ENCODE data around the gene SAMMSON.

The SAMMSON gene

DNA sequence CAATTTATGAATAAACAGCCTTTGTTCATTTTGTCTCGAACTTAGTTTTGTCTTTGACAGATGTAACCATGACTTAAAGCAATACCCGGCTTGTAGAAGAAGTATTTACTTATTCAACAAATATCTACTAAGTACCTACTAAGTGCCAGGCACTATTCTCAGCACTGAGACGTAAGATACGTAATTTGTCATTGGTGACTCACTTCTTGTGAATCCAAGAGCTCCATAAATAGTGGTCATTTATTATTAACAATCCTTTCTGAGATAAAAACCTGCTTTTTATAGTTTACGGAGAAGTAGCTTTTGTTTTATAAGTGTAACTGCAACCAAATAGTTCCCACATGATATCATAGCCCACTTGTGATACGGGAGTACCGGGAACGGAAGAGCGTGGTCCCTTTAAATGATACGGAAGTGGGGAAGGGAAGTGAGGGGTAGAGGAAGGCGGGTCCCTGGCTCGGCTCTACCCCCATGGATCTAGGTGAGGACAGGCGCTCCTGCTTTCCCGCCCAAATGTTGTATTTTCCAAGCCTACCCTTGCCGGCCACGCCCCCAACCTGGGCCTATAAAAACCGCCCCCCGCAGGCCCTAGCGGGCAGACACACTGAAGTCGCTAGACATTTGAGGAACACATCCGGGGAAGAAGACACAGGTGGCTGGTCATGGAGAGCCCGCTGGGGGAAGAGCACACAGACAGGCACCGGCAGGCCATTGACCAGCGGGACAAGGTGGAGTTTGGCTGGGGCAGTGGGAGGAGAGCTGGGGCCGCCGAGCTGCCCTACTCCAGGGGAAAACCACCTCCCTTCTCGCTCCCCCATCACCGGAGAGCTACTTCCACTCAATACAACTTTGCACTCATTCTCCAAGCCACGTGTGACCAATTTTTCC is at the start of gene SAMMSON:
Gene SAMMSON, plus strand, starts transcription at position 594 of the 888 bp plus-strand sequence.
- peak; percentile 44 for DNase-seq

DNA sequence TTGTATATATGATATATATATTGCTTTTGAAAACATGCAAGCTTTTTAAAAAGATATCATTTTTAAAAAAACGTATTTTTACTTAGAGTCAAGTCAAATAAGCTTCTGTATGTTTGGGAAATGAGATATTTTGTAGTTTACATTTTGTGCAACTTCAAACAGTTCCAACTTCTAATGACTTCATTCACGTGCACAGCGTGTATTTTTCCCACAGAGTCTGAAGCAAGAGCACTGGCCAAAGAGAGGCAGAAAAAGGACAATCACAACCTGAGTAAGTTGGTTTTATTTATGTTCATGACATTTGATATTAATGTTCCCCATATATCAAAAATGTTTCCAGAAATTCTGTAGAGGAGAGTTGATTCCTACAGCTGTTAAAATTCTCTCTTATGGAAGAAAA is 47.9 kb upstream of the SAMMSON start:
- DNase-seq = no peak

DNA sequence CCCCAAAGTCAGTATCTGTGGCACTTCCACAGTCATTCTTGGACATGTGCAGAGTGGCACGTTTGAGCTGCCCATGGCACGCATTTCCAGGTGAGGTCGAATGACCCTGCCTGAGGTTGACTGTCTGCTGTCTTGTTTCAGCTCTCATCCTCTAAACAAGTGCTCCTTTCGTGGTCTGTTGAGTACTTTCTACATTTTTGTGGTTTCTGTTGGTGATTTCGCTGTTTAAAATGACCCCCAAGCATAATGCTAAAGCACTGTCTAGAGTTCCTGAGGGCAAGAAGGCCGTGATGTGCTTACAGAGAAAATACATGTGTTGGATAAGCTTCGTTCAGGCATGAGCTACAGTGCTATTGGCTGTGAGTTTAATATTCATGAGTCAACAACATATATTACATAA is 40.0 kb upstream of the SAMMSON start:
- no peak for DNase-seq

DNA sequence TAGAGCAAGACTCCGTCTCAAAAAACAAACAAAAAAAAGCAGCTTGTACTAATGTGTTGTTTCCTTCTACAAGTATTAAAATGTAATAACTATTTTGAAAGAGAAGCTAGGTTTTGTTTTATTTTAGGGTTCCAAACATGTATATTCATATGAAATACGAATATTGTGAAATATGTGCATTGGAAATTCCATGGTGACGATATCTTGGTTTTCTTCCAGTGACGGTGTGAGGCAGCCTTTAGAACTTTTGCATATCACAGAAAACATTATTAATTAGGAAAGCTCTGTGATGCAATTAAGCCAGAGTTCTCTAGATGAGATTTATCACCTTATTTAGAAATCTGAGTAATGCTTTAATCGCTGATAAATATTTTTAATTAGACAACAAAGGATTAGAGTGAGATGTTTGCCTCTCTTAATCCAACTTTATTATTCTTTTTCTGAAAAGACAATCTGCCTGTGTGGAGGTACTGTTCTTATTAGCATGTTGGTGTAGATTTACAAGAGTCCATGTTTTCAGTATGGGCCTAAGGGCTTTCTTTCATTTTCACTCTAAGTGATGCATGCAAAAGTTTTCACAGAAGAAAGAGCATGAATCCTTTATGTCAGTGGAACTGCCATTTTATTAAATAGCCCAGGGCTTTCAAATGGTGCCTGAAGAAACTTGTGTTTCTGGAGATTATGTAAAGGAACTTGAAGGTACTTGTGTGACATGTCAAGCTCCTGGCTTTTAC is 37.7 kb upstream of the SAMMSON start:
- DNase-seq = no peak

DNA sequence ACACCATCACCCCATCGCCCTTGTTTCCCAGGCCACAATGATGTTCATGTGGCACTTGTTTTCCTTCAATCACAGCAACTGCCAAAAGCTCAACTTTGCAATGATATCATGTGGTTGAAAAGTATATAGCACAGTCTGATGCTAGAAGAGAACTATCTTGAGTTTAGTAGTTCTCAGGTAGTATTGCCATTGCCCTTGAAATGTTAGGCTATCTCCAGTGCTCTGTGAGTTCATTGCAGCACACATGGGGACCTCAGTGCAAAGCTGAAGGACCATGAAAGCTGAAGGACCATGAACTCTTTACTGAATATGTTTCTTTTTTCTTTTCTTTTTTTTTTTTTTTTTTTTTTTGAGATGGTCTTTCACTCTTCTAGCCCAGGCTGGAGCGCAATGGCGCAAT is 35.9 kb upstream of the SAMMSON start:
- no peak for DNase-seq

- DNase-seq = no peak
Observed at GRCh38 chr3:69967156-69967555, 32.4 kb upstream of the SAMMSON start.

GRCh38 chr3:69970827-69971226 is 28.7 kb upstream of the SAMMSON start:
- no peak for DNase-seq

DNA sequence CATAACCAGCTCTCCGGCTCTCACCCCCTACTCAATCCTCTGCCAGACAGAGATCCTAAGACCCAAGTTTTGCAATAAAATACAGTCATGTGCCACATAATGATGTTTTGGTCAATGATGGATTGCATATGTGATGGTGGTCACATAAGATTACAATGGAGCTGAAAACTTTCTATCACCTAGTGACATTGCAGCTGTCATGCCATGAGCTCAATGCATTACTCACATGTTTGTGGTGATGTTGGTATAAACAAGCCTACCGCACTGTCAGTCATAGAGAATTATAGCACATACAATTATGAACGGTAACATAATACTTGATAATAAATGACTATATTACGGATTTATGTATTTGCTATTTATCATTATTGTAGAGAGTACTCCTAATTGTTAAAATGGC is 26.9 kb upstream of the SAMMSON start:
- no peak for DNase-seq

DNA sequence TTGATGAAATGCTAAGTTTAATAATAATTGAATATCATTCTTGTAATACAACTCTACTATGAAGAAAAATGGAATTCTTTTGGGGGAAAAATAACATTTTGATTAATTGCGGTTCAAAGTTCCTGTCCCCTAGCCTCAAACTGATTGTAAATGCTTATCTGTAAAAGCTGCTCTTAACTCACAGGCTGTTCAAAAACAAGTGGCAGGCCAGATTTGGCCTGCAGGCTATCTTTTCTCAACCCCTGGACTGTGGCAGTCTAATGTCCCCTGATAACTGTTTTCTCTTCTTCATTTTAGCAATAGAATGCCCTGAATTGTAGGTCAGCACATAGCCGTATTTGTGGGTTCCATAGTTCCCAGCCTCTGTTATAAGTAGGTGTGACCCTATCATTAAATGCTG is 23.5 kb upstream of the SAMMSON start:
- DNase-seq = no peak

DNA sequence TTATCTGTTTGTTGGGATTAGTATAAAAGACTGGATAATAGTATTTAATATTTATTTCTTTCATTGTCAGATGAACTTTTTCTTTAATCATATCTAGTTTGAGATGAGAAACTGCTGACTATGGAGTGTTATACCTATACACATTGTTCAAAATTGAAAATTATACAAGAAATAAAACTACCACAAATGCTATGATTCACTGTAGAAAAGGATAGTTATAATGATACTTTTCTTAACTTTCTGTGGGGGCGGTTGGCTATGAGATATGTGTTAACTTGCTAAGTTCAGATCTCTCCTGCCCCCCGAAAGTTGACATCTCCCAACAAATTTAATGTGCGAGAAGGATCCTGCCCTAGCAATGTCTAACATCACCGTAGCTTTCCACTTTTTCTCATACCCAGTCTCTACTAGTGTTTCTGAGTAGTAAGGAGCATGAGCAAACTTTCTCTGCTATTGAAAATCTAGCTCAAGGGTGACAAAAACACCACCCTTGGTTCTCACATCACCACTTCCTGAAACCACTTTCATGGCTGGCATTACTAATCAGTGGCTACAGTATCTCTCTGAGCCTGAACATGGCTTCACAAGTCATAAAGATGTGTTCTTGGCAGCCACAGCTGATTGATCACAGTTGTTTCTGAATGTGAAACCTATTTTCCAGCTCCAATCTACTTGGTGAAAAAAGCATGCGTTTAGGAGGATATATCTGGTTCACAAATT is 15.8 kb upstream of the SAMMSON start:
- DNase-seq = no peak

- no peak for DNase-seq
Observed at GRCh38 chr3:69985266-69985665, 14.3 kb upstream of the SAMMSON start.

GRCh38 chr3:69986419-69986818 is 13.1 kb upstream of the SAMMSON start:
- no peak for DNase-seq

DNA sequence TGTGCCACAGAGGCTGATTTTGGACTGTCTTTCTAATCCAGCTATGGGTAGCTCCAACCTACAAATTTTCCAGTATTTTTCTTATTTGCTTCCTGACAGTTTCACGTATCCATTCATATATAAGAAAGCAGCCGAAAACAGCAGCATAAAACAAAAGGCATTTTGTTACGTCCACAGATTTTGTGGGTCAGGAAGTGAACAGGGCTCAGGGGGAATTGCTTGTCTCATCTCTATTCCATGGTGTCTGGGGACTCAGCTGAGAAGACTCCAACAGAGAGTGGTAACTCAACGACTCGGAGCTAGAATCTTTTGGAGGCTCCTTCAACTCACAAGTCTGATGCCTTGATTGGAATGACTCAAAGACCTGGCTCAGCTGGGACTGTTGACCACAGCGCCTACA is 11.7 kb upstream of the SAMMSON start:
- DNase-seq = no peak

DNA sequence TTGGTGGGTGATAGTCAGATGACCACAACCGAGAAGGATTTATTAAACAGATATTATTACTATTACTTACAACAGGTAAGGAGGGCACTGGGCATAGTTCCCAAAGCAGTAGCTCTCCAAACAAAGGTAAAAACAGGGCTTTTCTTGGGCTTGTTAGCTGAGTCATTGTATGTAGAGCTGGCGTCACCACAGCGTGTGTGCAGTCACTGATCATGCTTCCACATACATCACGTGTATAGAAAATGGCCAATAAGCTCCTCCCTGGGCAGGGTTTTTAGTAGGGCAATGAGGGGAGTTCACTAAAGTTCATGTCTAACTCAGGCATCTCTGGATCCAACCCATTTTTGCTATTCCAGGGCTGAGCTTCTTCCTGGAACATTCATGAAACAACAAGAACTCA is 5.8 kb upstream of the SAMMSON start:
- no peak for DNase-seq

- no peak for DNase-seq
Observed at GRCh38 chr3:69994919-69995318, 4.6 kb upstream of the SAMMSON start.

GRCh38 chr3:69997631-69998307 is 1.8 kb upstream of the SAMMSON start:
- no peak for DNase-seq

- DNase-seq = no peak
Observed at GRCh38 chr3:69998759-69999139, 784 bp upstream of the SAMMSON start.

DNA sequence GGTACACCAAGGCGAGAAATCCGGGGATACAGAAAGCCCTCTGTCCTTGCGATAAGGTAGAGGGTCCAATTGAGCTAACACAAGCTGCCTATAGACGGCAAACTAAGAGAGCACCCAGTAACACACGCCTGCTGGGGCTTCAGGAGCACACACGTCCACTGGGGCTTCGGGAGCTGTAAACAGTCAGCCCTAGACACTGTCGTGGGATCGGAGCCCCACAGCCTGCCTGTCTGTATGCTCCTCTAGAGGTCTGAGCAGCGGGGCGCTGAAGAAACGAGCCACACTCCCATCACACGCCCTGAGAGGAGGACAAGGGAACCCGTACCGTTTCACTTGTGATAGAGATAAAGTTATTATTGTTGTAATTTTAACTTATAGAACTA is 486 bp downstream of the SAMMSON start:
- DNase-seq = peak; percentile 2

DNA sequence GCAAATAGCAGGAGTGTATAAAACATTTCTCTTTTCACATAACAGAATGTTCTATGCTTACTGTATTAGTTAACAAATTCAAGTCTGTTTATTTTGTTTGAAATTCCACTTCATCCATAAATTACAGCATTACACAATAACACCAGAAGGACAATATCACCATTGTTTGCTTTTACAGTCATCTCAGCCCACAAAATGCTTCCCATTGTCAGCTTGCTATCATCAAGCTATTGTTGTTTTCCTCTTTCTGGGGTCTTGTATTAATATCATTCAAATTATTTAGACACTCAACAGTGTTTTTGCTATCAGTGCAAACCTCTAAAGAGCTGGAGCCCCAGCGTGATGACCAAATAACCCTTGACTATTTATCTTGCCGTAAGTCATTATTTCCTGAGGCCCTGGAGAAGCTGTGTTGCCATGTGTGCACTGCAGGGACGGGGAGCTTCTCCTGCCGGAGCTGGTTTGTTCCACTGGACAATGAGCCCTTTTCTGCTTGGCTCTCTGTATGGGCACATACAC is 1.1 kb downstream of the SAMMSON start:
- DNase-seq = no peak

- DNase-seq = no peak
Observed at GRCh38 chr3:70003119-70003518, 3.6 kb downstream of the SAMMSON start.

DNA sequence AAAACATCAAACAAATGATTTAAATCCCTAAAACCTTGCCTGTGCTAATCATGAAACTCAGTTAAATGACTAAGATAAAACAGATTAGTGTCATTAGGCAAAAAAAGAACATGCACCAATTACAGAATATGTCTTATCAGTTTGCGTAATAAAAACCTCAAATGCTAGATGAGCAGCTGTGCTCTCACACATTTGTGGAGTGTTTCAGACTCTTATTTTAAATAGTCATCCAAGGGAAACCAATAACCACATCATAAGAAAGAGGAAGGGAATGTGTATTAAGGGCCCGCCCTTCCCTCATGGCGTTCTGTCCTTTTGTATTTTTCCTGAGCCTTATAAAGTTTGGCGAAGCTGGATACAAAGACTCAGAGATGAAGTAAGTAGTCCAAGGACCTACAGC is 6.6 kb downstream of the SAMMSON start:
- DNase-seq = no peak

GRCh38 chr3:70010346-70010745 is 10.8 kb downstream of the SAMMSON start:
- DNase-seq = no peak

- DNase-seq = no peak
Observed at GRCh38 chr3:70011582-70011981, 12.0 kb downstream of the SAMMSON start.

Data from NCI-H69 (cell line).